Kidney (tissue), 14 donors: Measurements from ENCODE around the gene PRSS1. TPM values are rescaled to one million over a fixed set of nuclear protein-coding genes. Genes with fewer than 3 reads are reported as not detected.

Source experiments
- DNase-seq, 5 donors: peaks; one replicate each; pipeline ENCODE4 v3.0.0-alpha.2; 2013 to 2020
- FAIRE-seq: peaks from 2 replicates; lab custom pipeline; 2012; peaks lifted over from hg19 to GRCh38; lab: Jason Lieb, UNC
- H3K27ac ChIP-seq, 2 donors: one replicate each; pipeline ENCODE4 v1.7.0; 2013; ENCODE audit warnings: low read depth in 2 of 2, low read length in 2 of 2, inconsistent platforms in 1 of 2
- H3K27me3 ChIP-seq: one replicate; pipeline ENCODE4 v1.7.1; 2013; ENCODE audit warnings: low read length, inconsistent platforms; ENCODE audit not compliant: control insufficient read depth, insufficient read depth
- H3K36me3 ChIP-seq, 3 donors: one replicate each; pipeline versions ENCODE4 v1.7.0 to v1.7.1; 2013; ENCODE audit warnings: low read length in 3 of 3, control low read depth in 1 of 3, inconsistent platforms in 1 of 3; ENCODE audit not compliant: insufficient read depth in 3 of 3, control insufficient read depth in 2 of 3
- H3K4me1 ChIP-seq, 3 donors: one replicate each; pipeline versions ENCODE4 v1.7.0 to v1.7.1; 2013; ENCODE audit warnings: low read length in 3 of 3, inconsistent platforms in 1 of 3, low read depth in 1 of 3; ENCODE audit not compliant: control insufficient read depth in 2 of 3, insufficient read depth in 2 of 3
- H3K4me3 ChIP-seq, 3 donors: one replicate each; pipeline versions ENCODE4 v1.7.0 to v1.8.1; 2013; ENCODE audit warnings: low read length in 3 of 3, control low read depth in 1 of 3, inconsistent platforms in 1 of 3
- H3K9ac ChIP-seq, 3 donors: one replicate each; pipeline versions ENCODE4 v1.7.0 to v1.7.1; 2013; ENCODE audit warnings: low read length in 3 of 3, control low read depth in 1 of 3, inconsistent platforms in 1 of 3
- H3K9me3 ChIP-seq, 3 donors: one replicate each; pipeline versions ENCODE4 v1.7.0 to v1.7.1; 2013; ENCODE audit warnings: low read length in 3 of 3, control low read depth in 1 of 3, inconsistent platforms in 1 of 3; ENCODE audit not compliant: control insufficient read depth in 2 of 3, insufficient read depth in 1 of 3
- CTCF ChIP-seq: IDR thresholded peaks from 3 replicates; pipeline ENCODE4 v1.5.1; 2012; ENCODE audit warnings: mild to moderate bottlenecking, moderate library complexity, borderline replicate concordance; ENCODE audit not compliant: insufficient read depth; ENCODE audit errors: extremely low read depth
- intact Hi-C: fragments of 100-400 bp; cut with DNase I; formaldehyde crosslinking; loops from one replicate; pipeline ENCODE4 v1.11.1; 2022
- polyA plus RNA-seq: library from polyadenylated mRNA; stranded (reverse); fragments of 350-450 nt; fragmentation: Illumina TruSeq; extraction: RNeasy Lipid Tissue Mini Kit (QIAGEN cat#74804); gene quantifications from one replicate; pipeline ENCODE4 v1.2.3, GENCODE V29; 2014; ENCODE audit warnings: low read depth, low replicate concordance; ENCODE audit not compliant: insufficient read depth
- total RNA-seq: library from RNA; stranded (reverse); fragmentation: NEBNext Ultra II Directional; extraction: Animal tissue kit (Norgen Biotek cat#: 25700); gene quantifications from one replicate; pipeline ENCODE4 v1.2.1, GENCODE V29; 2021
- donor health status: control.
- donor health status: control.
- donor health status: control.
- donor health status: control.
- donor health status: control.
- donor health status: DM: yes; HTN: yes; CAD: no.
- donor health status: Normal renal cell carcinoma (clear cell type).

PRSS1 gene
- total and polyA plus RNA-seq, 2 donors from 2014 or later = not detected

- no peak for TF ChIP-seq CTCF
- intact Hi-C loops = no loop called here
- Histone ChIP-seq H3K36me3 (no peaks in the 10 kb centered on the region), H3K27me3 (no peaks in the 10 kb centered on the region), H3K9me3 (no peaks in the 10 kb centered on the region), H3K4me3 (no peak overlapping the region), H3K27ac (no peak overlapping the region), H3K4me1 (no peaks in the 10 kb centered on the region), H3K9ac (no peak overlapping the region)
- DNase-seq (no peak), FAIRE-seq (no peak)
Observed at GRCh38 chr7:142790555-142790954, 41.3 kb downstream of the PRSS1 start.

- DNase-seq = no peak
- Histone ChIP-seq H3K36me3 (no peaks in the 10 kb centered on the region), H3K27me3 (peaks cover 4% of the 10 kb centered on the region), H3K4me3 (no peak overlapping the region), H3K9me3 (no peaks in the 10 kb centered on the region), H3K9ac (no peak overlapping the region), H3K27ac (no peak overlapping the region), H3K4me1 (no peaks in the 10 kb centered on the region)
- intact Hi-C loops = no loop called here
- no peak for TF ChIP-seq CTCF
- no peak for FAIRE-seq
Observed at GRCh38 chr7:142791502-142791901, 42.2 kb downstream of the PRSS1 start.

GRCh38 chr7:142792129-142792528 lies 42.9 kb downstream of the PRSS1 start:
- no peak for FAIRE-seq
- Histone ChIP-seq H3K9ac (no peak overlapping the region), H3K27ac (no peak overlapping the region), H3K4me1 (no peaks in the 10 kb centered on the region), H3K27me3 (peaks cover 5% of the 10 kb centered on the region), H3K36me3 (no peaks in the 10 kb centered on the region), H3K9me3 (no peaks in the 10 kb centered on the region), H3K4me3 (no peak overlapping the region)
- no peak for TF ChIP-seq CTCF
- intact Hi-C loops = no loop called here
- no peak for DNase-seq

GRCh38 chr7:142792593-142792992 lies 43.3 kb downstream of the PRSS1 start:
- DNase-seq (no peak), FAIRE-seq (no peak)
- intact Hi-C loops = no loop called here
- H3K36me3 ChIP-seq = no peaks in the 10 kb centered on the region
- H3K9ac ChIP-seq = no peak overlapping the region
- no peak overlapping the region for H3K27ac ChIP-seq
- H3K27me3 ChIP-seq = peaks cover 6% of the 10 kb centered on the region
- no peak overlapping the region for H3K4me3 ChIP-seq
- H3K4me1 ChIP-seq = peaks cover 0 to 4% (median 0%) of the 10 kb centered on the region in 3 donors
- no peaks in the 10 kb centered on the region for H3K9me3 ChIP-seq
- TF ChIP-seq CTCF = no peak
